A673 (cell line): ENCODE results near the gene BIRC7.

Experiments
- EZH2 ChIP-seq: fragments of 200-600 bp; sonication (generic); IDR thresholded peaks from 2 replicates; pipeline ENCODE4 v1.6.1; 2017; ENCODE audit warnings: borderline replicate concordance, low read depth, mild to moderate bottlenecking, mixed read lengths, antibody characterized with exemption, low read length; ENCODE audit not compliant: poor library complexity, severe bottlenecking
- TF ChIP-seq, protein P1 (sequence below): fragments of 300-800, 200-600 bp; sonication (generic); conservative IDR thresholded peaks from 2 replicates; pipeline ENCODE4 v1.5.1; 2017; ENCODE audit warnings: low read depth, mild to moderate bottlenecking, antibody characterized with exemption, low read length, moderate library complexity, mixed read lengths

- TF ChIP-seq, protein P1, sequence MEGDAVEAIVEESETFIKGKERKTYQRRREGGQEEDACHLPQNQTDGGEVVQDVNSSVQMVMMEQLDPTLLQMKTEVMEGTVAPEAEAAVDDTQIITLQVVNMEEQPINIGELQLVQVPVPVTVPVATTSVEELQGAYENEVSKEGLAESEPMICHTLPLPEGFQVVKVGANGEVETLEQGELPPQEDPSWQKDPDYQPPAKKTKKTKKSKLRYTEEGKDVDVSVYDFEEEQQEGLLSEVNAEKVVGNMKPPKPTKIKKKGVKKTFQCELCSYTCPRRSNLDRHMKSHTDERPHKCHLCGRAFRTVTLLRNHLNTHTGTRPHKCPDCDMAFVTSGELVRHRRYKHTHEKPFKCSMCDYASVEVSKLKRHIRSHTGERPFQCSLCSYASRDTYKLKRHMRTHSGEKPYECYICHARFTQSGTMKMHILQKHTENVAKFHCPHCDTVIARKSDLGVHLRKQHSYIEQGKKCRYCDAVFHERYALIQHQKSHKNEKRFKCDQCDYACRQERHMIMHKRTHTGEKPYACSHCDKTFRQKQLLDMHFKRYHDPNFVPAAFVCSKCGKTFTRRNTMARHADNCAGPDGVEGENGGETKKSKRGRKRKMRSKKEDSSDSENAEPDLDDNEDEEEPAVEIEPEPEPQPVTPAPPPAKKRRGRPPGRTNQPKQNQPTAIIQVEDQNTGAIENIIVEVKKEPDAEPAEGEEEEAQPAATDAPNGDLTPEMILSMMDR: no peak
- TF ChIP-seq EZH2: no peak
These were observed 18.7 kb upstream of the BIRC7 start for GRCh38 chr20:63216849-63217471.
